Kidney tubule cell (primary cell): ENCODE data around the gene PAPOLB.

Experiments
- DNase-seq: peaks from one replicate; pipeline ENCODE4 v3.0.0-alpha.2; 2018; ENCODE audit warnings: low spot score

PAPOLB gene

DNA sequence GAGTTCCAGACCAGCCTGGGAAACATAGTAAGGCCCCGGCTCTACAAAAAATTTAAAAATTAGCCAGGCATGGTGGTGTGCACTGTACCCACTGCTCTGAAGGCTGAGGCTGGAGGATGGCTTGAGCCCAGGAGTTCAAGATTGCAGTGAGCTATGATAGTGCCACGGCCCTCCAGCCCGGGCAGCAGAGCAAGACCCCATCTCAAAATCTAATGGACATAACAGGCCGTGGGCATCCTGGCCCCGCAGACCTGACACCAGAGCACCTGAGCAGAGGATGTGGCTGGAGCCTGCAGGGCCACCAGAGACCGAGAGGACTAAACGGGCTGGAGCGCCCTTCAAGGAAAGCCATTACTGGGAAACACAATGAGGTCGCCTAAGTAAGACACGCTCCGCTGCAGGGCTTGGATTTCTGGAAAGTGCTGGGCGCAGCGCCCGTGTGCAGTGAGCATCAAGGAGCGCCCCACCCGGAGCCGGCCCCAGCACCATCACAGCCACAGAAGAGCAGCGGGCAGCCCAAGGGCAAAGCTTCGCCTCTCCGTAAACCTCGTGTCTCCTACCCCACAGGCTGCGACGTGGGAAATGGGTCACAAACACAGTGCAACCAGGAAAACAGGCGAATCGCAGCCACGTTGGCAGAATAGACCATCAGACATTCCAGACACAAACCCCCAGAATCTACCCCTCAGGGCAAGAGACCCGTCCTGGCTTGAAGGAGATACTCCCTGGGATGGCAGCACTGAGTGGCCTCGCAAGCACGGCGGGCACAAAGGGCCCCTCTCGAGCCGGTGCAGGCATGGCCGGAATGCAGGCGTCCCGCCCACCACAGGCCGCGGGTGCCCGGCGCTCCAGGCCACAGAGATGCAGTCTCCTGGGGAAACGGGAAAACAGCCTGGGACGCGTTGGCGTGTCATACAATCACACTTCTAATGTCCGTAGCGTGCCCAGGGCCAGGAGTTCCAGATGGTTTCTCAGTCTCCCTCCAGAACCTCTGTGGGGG, 16.8 kb upstream of the PAPOLB start:
- peak; percentile 20 for DNase-seq

DNA sequence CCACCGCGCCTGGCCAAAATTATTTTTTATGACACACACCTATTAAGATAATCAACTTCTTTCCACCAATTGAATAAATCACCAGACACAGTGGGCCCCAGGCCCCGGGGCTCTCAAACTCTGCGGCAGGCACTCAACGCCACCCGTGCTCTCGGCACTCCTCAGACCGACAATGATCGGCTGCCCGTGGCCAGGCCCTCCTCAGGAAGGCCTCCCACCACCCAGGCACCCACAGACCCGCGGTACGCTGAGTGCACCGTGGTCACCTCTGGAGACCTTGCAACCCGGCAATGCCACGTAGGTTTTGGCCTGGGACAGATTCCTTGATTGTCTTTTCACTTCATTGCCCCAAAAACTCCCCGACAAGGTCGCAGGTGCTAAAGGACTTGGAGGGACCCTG, 14.8 kb upstream of the PAPOLB start:
- no peak for DNase-seq

- no peak for DNase-seq
These were observed 13.6 kb upstream of the PAPOLB start for GRCh38 chr7:4875391-4875790.

DNA sequence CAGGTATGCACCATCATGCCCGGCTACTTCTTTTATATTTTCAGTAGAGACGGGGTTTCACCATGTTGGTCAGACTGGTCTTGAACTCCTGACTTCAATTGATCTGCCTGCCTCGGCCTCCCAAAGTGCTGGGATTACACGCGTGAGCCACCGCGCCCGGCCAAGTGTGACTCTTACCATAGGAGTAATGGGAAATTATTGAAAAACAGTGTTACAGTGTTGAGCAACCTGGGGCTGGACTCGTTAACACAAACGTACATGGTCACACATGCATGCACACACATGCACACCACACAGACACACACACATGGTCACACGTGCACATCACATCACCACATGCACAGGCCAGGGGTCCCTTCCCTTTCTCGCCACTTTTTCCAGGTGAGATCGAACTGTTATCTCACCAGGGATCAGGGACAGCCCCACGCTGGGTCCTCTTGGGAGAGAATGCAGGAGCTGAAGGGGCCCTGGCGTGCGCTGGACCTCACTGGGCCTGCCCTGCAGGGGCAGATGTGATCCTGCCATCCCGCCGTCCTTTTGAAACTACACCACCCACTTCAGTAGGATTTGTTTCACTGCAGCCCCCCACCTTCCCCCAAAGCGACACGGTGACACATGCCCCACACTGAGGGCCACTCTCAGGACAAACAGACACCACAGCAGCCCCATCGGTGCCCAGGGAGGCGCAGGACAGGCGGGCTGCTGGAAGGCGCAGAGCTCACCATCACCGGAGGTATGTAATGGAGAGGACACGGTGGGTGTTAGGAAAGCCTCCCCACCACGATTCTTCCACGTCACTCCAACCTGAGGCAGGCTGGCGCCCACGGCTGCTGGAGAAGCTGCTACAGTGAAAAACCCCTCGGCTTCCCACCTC, 11.5 kb upstream of the PAPOLB start:
- DNase-seq = no peak

DNA sequence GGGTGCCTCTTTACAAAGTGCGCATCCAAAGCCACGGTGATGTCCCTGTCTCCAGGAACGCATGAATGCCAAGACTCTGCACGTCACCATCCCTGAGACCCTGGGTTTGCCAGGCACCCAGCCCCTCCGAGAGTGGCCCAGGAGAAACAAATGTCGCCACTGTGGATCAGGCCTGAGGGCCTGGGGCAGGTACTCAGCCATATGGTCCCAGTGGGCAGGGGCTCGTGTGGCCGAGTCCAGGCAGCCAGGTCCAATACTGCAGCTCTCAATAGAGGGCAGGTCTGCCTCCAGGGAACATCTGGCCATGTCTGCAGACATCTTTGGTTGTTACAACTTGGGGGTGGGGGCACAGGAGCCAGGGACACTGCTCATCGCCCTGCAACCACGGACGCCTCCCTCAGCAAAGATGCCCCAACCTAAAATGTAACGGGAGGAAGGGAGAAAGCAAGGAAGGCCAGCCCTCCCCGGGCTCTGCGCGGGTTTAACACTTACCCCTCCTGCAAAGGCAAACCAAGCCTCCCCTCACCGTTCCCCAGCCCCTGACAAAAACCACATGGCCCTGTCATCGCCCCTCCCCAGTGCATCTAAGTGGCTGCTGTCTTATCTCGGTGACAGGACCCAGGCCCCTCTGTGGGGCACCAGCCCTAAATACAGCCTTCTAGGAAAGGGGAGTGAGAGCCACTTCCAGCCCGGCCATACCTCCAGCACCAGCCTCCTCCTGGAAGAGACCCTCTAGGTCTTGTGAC, 10.3 kb upstream of the PAPOLB start:
- DNase-seq = no peak

DNA sequence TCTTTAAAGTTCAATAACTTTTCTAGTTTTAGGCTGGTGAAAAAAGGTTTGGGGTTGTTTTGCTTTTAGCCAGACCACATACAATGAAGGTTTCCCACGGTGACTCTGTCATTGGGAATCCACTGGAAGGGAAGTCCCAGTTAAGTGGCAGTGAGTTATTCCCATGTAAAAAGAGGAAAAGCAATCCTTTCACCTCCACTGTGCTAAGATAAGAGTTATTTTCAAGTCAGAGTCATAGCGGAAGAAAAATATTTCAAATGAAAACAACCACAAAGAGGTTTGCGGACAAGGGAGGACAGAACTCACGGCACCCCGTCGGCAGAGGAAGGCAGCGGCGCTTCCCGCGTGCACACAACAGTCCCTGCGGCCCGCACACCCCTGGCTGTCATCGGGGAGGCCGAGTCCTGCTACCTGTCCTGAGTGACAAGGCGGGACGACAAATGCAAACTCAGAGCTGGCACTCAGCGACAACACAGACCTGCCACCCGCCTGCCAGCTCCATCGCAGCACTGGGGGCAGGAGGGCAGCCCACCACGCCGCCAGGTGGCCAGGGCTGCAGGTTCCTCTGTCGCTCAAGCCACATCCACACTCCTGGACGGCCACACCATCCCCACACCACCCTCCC, 9.3 kb upstream of the PAPOLB start:
- DNase-seq = no peak

- DNase-seq = no peak
These were observed 6.7 kb upstream of the PAPOLB start for GRCh38 chr7:4868493-4868892.

DNA sequence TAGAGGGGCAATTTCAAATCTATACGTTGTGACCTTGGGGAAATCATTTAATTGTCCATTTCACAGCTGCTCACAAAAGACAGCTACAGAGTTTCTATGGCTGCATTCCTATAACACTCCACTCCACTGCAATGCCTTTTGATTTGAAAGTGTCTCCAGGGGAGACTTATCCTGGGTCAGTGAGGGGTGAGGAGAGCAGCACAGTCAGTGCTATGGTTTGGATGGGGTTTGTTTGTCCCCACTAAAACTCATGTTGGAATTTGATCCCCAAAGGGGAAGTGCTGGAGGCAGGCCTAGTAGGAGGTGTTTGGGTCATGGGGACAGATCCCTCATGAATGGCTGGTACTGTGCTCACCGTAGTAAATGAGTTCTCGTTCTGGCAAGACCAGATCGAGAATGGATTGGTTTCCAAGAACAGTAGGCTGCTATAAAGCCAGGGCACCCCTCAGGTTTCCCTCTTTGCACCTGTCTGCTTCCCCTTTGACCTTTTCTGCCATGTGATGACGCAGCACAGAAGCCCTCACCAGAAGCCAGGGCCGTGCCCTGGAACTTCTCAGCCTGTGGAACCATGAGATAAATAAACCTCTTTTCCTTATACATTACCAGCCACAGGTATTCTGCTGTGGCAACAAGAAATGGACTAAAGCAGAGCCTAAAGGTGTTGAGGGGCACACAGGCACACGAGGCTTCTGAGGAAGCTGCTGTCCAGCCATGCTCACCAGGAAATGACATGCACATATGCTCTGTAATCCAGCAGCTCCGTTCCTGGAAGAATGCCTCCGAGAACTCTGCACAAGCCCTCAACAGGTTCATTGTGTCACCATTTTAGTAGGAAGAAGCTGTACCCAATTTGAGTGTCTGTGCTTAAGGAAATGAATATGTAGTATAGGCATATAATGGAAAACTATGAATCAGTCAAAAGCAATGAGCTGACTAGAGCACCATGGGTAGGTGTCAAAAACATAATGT, 5.0 kb upstream of the PAPOLB start:
- no peak for DNase-seq

- no peak for DNase-seq
These were observed 326 bp upstream of the PAPOLB start for GRCh38 chr7:4862156-4862555.

GRCh38 chr7:4861227-4861626, 603 bp downstream of the PAPOLB start:
- no peak for DNase-seq

DNA sequence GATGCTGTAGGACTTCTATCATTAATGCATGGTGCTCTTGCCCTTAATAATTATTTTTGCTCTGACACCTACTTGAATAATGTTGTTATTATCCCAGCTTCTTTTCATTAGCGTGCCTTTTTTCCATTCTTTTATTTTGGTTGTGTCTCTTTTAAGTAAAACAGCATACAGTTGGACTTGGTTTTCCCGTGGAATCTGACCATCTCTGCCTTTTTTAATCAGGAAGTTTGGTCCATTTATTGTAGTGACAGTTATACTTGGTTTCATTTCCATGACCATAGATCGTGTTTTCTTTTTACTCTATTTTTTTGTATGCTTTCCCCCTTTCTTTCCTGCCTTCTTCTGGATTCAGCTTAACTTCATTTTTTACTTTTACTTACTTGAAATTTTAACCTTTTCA, 4.6 kb downstream of the PAPOLB start:
- DNase-seq = no peak

DNA sequence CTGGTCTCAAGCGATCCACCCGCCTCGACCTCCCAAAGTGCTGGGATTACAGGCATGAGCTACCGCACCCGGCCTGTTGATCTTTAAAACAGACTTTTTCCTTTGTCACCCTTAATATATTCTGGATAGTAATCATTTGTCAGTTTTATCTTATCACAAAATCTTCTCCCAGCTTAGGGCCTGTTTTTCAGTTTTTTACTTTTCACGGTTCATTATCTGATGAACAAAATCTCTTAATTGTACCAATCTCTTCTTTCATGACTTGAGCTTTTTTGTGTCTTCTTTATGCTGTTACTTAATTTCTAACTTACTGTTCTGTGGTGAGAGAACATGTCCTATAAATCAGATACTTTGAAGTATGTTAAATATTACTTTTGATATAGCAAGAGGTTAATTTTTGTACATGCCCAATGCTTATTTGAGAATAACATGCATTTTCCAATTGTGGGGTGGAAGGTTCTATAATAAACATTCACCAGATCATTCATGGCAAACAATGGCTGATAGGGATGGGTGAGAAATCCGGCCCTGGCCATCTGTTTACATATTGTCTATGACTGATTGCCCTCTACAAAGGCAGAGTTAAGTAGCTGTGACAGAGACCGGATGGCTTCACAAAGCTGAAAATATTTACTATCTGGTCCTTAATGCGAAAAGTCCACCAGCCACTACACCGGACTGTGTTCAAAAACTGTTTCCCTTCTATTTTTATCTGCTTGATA, 5.3 kb downstream of the PAPOLB start:
- DNase-seq = no peak

DNA sequence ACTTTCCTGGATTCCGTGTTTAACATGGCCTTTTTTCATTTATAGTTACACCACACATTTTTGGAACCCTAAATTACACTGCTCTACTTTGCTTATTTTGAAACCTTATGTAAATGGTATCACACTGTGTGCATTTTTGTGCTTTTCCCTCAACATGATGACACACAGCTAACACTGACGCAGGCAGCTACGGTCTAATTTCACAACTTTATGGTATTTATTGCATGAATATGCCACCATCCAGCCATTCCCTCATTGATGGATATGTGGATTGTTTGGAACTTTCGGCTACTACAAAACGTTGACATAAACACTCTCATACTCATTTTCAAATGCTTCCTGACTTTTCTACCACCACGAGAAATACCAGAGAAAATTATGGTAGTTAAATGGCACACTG, 6.9 kb downstream of the PAPOLB start:
- DNase-seq = no peak

DNA sequence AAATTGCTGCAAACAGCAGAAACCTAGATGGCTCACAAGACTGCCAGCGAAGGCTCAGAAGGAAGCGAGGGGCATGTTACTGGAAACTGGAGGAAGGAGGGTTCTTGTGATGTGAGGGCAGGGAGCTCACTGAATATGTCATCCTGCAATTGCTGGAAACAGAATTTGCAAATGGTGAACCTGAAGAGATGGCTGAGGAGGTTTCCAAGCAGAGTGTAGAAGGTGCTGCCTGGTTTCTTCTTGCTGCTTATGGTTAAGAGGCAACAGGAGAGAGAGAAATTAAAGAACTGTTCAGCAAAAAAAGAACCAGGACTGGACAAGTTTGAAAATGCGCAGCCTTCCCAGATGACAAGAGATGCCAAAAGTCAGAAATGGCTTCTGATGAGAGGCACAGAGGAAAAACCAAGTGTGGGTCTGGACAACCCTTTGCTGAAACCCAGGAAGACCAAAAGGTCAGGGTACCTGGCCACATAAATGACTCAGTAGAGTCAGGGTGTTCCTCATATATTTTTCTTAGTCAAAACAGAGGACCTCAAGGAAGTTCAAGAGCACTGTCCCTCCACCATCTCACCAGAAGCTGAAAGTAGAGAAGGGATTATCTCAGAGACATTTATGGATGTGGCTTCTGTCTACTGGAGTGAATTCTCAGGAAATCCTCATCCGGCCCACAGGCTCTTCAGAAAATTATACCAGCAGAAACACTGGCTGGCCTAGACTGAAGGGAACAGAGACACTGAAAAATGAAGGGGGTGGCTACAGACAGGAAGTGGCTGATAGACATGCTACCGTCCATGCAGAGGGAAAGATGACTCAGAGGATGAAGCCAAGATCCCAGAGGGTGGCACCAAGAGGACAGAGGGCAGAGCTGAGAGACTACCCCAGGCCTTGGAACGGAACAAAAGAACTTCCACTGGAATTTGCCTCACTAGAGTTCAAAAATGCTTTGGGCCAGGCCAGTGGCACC, 10.1 kb downstream of the PAPOLB start:
- peak; percentile 46 for DNase-seq

DNA sequence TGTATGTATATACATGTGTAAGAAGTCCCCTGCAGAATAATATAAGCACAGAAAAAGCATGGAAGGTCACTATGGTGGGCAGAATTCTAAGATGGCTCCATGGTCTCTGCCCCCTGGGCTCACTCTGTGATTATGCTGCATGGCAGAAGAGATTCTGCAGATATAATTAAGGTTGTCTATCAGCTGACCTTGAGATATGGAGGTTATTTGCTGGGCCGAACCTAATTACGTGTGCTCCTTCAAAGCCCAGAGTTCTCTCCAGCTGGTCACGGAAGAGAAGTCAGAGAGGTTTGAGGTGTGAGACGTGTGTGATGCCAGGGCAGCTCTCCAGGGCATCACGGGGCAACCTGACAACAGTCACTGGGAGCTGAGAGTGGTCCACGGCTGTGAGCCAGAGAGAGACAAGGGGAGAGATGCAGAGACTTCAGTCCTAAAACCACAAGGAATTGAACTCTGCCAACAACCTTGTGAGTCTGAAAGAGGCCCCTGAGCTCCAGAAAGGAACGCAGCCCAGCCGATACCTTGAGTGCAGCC, 11.5 kb downstream of the PAPOLB start:
- DNase-seq = no peak

GRCh38 chr7:4849390-4849789, 12.4 kb downstream of the PAPOLB start:
- DNase-seq = peak; percentile 40

- peak; percentile 12 for DNase-seq
These were observed 16.1 kb downstream of the PAPOLB start for GRCh38 chr7:4845740-4846142.

- no peak for DNase-seq
These were observed 19.3 kb downstream of the PAPOLB start for GRCh38 chr7:4842319-4843064.
